Activated CD4-positive, CD25-positive, alpha-beta regulatory T cell (primary cell): Measurements from ENCODE around the gene ARL8A.

Experiments
- DNase-seq, 4 experiments: peaks; one replicate each; lab custom pipeline; 2025; lab: John Stamatoyannopoulos, UW

Gene ARL8A

GRCh38 chr1:202135221-202135721, 9.3 kb downstream of the ARL8A start:
- peak; percentile 12 to 23 (median 18) for DNase-seq

- no peak for DNase-seq
Measured at GRCh38 chr1:202134645-202135172, 9.8 kb downstream of the ARL8A start.

DNA sequence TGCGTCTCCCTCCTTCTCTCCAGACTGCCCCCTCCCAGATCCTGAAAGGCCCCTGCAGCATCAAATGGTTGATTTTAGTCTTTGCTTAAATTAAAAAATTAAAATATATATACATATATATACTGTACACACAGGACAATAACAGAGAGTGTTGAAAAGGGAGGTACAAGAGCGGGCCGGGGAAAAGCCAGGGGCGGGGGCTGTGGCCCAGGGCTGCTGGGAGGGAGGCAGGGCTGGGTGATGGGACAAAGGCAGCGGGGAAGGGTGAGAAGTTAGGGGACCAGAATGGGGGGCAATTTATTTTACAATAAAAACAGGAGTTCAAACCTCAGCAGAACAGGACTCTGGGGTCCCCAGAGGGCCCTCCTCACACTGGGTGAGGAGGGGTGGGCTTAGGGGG, 10.5 kb downstream of the ARL8A start:
- DNase-seq: no peak

- DNase-seq: no peak
Measured at GRCh38 chr1:202133496-202133895, 11.0 kb downstream of the ARL8A start.

GRCh38 chr1:202133001-202133400, 11.5 kb downstream of the ARL8A start:
- DNase-seq: no peak

DNA sequence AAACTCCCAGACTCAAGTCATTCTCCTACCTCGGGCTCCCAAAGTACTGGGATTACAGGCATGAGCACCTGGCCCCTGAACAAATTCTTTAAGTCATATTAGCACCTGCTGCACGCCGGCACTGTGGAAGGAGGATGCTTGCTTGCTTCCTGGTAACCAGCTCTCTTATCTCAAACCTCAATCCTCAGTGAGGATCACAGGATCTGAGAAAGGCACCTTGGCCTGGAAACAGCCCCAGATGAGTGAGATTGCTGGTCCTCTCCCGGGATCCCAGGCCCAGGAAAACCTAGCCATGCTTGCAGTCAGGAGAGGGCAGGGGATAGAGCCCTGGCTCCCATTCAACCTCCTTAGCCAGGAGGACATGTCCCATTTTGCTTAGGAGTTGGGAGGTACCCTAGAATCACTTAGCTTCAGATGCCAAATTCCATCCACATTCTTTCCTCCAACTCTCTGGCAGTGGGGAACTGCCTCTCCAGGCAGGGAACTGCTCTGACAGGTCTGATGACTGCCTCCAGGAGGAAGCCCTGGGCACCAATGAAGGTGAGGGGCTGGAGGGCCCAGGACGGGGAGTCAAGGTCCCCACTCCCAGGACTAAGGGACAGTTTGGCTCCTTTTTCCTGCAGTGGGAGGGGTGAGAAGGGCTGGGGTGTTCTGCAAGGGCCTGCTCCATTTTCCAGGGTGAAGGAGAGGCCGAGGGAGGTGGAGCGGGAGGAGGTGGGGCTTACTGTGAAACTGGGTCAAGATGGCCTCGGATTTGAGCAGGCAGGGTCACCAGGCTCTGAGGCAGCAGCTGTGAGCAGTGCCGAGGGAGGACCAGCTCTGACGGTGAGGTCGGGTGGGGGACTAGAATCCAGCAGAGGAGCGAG, 12.3 kb downstream of the ARL8A start:
- no peak for DNase-seq

DNA sequence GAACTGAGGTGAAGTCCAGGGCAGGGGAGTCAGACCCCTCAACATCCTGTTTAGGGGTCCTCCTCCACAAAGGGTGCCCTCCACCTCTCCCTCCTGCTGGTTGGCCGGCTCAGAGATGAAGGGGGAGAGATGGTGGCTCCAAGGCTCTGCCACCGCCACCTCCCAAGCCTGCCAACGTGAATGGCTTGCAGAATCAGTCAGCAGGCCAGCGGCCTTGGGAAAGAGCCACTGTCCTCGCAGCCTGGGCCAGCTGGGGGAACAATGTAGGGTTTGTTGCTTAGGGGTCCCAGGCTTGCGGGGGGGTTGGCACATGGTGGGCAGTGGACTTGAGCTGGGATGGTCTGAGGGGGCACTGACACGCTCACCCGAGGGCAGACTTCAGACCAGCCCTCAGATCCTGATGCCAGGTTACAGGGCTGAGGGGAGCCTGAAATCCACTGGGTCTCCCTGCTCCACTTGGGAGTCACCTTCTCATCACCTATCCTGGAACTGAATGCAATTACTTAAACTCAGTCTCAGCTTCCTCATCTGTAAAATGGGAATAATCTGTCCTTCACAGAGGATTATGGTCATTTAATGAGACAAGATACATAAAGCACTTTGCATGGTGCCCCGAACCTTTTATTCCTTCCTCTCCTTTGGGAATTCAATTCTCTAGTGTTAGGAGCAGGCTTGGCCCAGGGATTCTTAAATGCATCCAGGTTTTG, 13.6 kb downstream of the ARL8A start:
- DNase-seq: no peak

DNA sequence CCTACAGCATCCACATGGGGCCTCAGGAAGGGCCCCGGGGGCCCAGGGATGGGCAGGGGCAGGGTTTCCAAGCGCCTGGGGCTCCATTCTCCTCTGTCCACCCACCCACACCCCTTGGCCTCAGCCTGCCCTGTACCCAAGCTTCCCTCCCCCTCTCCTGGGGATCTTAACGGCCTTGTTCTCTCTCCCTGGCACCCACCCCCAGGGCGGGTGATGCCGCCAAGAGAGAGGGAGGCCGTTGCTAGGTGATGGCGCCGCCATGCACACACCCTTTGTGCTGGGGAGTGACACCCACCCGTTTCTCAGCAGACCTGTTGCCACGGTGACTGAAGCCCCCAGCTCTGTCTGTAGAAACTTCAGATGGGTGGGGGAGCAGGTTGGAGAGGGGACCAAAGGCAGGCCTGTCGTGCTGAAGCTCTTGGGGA, 14.2 kb downstream of the ARL8A start:
- DNase-seq: no peak

DNA sequence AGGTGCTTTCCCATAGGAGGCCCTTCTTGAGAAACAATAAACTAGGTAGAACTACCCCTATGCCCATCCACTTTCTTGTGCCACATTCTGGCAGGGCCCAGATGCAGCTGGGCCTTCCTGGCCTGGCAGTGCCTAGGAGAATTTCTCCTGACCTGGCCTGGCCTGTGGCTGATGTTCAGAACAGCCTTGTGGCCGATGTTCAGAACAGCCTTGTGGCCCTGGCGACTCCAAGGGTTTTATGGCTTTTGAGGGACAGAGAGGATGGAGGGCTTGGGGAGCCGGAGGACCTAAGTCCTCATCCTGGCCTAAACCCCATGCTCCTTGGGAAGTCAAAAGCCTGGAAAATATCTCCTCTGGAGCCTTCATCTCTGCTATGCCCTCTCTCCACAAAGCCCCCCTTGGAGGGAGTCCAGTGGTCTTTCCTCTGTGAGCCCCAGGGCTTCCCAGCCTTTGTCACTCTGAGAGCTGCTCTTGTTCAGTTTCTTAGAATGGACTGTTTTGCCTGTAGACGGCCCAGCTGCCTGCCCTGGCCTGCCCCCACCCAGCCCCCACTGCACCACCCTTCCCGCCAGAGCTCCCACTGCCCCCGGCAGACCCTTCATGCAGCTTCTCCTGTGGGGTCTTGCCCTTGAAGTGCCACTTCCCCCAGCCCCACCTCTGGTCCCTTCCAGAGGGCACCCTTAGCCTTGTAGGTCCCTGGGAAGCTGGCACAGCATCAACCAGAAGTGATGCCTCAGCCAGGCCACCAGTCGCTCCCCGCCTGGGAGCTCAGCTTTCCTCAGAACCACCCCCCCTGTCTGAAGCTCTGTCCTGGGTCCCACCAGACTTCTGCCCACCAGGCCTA, 14.9 kb downstream of the ARL8A start:
- DNase-seq: no peak

DNA sequence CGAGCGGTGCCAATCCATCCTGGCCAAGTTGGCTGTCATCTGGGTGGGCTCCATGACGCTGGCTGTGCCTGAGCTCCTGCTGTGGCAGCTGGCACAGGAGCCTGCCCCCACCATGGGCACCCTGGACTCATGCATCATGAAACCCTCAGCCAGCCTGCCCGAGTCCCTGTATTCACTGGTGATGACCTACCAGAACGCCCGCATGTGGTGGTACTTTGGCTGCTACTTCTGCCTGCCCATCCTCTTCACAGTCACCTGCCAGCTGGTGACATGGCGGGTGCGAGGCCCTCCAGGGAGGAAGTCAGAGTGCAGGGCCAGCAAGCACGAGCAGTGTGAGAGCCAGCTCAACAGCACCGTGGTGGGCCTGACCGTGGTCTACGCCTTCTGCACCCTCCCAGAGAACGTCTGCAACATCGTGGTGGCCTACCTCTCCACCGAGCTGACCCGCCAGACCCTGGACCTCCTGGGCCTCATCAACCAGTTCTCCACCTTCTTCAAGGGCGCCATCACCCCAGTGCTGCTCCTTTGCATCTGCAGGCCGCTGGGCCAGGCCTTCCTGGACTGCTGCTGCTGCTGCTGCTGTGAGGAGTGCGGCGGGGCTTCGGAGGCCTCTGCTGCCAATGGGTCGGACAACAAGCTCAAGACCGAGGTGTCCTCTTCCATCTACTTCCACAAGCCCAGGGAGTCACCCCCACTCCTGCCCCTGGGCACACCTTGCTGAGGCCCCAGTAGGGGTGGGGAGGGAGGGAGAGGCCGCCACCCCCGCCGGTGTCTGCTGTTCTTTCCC, 16.5 kb downstream of the ARL8A start:
- DNase-seq: no peak

- DNase-seq: no peak
Measured at GRCh38 chr1:202127061-202127460, 17.5 kb downstream of the ARL8A start.

DNA sequence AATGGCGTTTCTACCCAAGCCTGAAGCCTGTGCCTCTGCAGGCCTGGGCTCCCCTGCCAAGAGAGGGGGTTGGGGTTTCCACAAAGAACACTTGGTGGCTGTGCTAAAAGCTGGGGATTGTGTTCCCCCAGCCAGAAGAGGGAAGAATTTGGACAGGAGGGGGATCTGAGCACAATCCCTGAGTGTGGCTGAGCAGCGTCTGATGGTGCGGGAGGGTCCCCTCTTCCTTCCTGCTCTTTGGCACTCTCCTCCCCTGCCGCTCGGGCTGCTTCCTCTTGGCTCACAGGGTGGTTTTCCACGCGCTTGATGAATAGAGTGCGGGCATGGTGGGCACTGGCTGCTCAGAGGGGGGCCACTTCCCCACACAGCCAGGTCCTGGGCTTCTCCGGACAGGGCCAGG, 18.1 kb downstream of the ARL8A start:
- DNase-seq: no peak

DNA sequence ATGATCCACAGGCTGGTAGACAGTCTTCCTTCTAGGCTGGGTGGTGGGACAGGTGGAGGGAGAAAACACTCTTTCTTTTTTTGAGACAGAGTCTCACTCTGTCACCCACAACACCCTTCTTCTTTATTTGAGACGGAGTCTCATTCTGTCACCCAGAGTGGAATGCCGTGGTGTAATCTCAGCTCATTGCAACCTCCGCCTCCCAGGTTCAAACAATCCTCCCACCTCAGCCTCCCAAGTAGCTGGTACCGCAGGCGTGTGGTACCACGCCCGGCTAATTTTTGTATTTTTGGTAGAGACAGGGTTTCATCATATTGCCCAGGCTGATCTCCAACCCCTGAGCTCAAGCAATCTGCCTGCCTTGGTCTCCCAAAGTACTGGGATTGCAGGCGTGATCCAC, 18.9 kb downstream of the ARL8A start:
- DNase-seq: no peak

GRCh38 chr1:202124142-202124541, 20.4 kb downstream of the ARL8A start:
- DNase-seq: no peak

- no peak for DNase-seq
Measured at GRCh38 chr1:202123336-202123813, 21.2 kb downstream of the ARL8A start.

- DNase-seq: no peak
Measured at GRCh38 chr1:202122639-202123335, 21.8 kb downstream of the ARL8A start, which contains the start of gene GPR37L1. Gene GPR37L1 (plus strand): TSS chr1:202122917. CDS start chr1:202122964, 47 bp downstream.

DNA sequence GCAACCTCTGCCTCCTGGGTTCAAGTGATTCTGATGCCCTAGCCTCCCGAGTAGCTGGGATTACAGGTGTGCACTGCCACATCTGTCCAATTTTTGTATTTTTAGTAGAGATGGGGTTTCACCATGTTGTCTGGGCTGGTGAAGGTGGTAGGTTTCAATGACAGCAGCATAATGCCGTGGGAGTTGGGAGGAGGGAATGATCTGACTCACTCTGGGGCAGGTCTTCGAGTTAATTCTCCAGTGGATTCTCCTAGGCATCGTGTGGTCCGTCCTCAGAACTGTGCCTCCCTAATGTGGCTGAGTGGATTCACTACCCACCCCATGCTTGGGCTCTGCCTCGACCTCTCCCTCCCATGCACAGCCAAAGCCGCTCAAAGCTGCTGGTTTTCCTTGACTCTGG, 23.5 kb downstream of the ARL8A start:
- DNase-seq: no peak

- DNase-seq: no peak
Measured at GRCh38 chr1:202117898-202118371, 26.6 kb downstream of the ARL8A start.

DNA sequence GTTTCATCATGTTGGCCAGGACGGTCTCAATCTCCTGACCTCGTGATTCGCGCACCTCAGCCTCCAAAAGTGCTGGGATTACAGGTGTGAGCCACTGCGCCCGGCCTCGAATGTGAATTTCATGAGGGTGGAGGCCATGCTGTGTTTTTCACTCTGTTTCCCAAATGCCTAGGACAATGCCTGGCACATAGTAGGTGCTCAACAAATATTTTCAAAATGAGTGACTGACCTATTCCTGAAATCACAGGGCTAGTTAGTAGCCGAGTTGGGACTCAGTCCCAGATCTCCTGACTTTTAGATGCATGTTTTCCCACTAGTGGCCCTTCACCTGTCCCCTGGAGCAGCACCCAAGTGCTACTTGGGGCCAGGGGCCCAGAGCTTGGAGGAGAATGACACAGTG, 28.2 kb downstream of the ARL8A start:
- DNase-seq: no peak

DNA sequence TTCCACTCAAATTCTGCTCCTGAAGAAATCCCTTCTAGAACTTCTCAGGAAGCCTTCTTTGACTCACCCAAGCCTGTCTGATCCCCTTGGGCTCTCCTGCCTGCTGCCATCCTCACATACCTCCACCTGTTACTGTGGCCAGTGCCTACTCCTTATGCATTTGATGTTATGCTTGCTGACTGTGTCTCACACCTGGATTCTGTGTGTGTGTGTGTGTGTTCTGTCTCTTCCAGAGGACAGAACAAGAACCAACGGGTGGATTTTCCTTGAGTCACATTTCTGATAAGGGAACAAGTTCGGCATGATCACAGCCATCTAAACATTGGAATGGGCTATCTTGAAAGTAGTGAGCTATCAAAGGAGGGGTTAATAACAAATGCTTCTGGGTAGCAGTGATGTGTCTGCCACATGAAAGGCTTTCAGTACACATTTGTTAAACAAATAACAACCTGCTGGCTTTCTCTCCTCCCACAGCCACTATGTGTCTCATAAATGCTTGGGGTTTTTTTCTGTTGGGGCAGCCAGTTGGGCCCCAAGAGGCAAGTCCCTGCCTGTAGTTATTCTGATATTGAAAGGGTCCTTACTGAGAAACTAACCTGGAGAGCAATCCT, 30.7 kb downstream of the ARL8A start:
- DNase-seq: no peak
